ENCODE data around the gene RNF145.
"Not testable (repeated sequence)": the region's sequence is repeated elsewhere in the genome, so short reads cannot be mapped to it uniquely, and the experiment has no call there.

The RNF145 gene

DNA sequence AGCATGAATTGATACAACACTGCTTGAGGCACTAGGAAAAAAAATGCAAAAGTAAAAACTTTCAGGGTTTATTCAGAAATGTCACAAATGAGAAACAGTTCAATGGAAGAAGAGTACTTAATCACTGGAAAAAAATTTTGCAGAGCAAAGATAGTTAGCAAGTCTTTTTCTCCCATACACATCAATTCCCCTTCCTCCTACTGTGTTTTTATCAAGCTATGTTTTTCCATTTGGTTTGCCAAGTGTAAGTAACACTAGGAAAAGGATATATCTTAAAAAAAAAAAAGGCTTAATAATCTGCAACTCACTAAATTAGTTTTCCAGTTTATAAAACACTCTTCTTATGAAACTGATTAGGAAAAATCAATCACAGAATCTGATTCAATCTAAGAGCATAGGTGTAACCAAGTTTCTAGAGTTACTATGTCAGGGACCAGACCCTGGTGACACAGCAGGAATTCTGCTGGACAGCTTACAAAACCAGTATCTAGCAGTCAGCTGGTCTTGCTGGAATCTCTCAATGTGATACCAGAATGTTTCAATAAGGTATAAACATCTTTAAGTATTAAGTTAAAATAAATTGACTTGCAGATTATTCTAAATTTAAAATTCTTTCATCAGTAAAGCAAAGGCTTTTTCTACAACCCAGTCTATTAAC lies 34.7 kb downstream of the RNF145 start:
- TF ChIP-seq CTCF (IDR thresholded peaks at IDR 0.05; ENCODE audit: low read depth, low read length) = no peak
- DNase-seq (ENCODE audit: extremely low read depth, low read depth) = no peak

DNA sequence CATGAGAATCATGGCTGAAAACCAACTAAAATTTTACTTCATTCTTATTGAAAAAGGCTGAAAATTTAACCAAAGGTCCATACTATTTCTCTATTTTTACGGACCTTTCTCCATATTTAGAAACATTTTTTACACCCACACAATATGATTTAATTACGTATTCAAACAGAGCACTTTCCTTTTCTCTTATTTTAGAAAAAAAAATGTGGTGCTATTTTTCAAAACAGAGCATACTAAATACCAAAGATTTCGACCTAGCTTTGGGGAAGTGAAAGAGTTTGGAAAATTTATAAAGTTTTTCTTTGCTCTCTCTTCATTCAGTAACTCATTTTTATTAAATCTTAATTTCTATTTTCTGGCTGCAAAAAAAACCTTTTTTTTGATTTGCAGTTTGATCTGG lies 38.1 kb downstream of the RNF145 start:
- no peak for TF ChIP-seq CTCF (IDR thresholded peaks at IDR 0.05; ENCODE audit: low read depth, low read length)
- no peak for DNase-seq (ENCODE audit: extremely low read depth, low read depth)

DNA sequence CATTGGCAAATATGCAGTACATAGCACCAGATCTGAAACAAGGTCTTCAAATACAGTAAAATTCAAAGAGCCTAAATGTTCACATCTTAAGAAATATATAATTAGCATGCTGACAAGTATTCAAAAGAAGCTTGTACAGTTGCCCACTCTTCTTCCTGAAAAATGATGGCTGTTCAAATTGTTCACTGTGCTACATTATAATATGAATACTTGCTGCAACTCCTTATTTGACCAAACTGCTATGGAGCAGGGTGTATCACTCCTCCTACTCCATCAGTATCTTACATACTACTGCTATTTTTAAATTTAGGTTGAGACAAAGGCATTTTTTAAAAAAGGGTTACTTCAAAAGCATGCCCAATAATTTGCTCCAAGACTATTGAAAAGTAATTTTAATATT lies 39.3 kb downstream of the RNF145 start:
- DNase-seq (ENCODE audit: extremely low read depth, low read depth) = no peak
- no peak for TF ChIP-seq CTCF (IDR thresholded peaks at IDR 0.05; ENCODE audit: low read depth, low read length)

DNA sequence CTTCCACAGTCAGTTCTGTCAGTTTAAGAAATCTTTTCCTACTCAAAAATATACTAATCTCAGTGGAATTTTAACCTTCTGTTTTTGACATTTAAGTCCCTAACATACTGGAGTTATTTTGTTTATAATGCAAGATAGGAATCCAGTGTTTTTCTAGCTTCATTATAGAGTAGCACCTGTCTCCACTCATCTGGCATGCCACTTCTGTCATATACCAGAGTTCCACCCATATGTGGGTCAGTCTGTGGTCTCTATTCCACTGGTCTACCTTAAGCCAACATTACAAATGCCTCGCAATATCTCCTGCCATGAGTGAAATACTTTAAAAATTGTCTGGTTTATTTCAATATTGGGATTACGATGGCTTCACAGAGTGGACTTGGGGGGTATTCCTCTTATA lies 42.9 kb downstream of the RNF145 start:
- DNase-seq (ENCODE audit: extremely low read depth, low read depth) = no peak

DNA sequence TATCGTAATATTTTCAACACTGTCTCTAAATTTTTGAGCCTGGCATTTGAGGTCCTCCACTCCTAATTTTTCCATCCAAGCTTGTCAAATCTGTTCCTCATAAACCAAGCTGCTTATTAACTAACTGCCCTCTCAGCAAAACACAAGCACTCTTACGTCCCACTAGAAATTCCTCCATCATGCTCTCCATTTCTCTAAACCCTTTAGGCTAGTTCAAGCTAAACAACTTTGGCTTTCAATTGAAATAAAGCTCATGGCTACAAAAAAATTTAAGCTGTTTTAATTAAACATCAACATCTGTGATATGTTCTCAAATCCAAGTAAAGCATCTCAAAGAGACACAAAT lies 45.7 kb downstream of the RNF145 start:
- no peak for TF ChIP-seq CTCF (IDR thresholded peaks at IDR 0.05; ENCODE audit: low read depth, low read length)
- no peak for DNase-seq (ENCODE audit: extremely low read depth, low read depth)

More for the DNA sequence above, 42.9 kb downstream of the RNF145 start:
- no peak for TF ChIP-seq CTCF (IDR thresholded peaks at IDR 0.05; ENCODE audit: low read depth, low read length)

GRCh38 chr5:159163027-159163700 lies 46.2 kb downstream of the RNF145 start:
- no peak for TF ChIP-seq CTCF (IDR thresholded peaks at IDR 0.05; ENCODE audit: low read depth, low read length)
- no peak for DNase-seq (ENCODE audit: extremely low read depth, low read depth)

- no peak for DNase-seq (ENCODE audit: extremely low read depth, low read depth)
- TF ChIP-seq CTCF (IDR thresholded peaks at IDR 0.05; ENCODE audit: low read depth, low read length) = no peak
Measured at GRCh38 chr5:159161361-159162214, 47.8 kb downstream of the RNF145 start.

DNA sequence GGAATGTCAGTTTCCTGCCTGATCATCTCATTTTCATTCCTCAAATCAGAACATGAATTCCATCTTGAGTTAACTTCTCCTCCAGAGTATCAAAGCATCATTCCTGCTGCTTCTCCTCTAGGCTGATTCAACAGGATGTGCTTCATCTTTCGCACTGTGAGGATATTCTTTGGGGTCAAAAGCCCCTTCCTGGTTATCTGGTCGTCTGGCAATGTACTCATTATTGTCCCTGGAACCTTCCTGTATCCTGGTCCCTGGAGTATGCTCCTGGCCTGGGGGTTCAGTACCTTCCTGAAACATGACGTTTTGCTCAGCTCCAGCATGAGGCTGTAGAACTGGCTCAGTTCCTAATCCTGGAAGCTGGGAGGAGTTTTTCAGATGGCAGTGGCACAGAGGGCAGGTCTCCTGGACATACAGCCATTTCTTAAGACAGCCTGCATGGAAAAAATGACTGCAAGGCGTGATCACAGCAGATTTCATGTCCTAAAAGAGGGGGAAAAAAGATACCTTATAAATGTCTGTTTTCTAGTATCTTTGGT lies 50.7 kb downstream of the RNF145 start:
- DNase-seq (ENCODE audit: extremely low read depth, low read depth) = not testable (repeated sequence)

Measured in AG09319 (cell line).